KMS-11 (cell line): ENCODE results near the gene GDF11.

Experiments used
- H2AFZ ChIP-seq: fragments of 200-600 bp; sonication (generic); 2 replicates; pipeline ENCODE4 v1.6.1; 2016; ENCODE audit warnings: antibody characterized with exemption, mixed run types, low read depth
- H3K27ac ChIP-seq: fragments of 200-600 bp; sonication (generic); 2 replicates; pipeline ENCODE4 v1.6.1; 2016; ENCODE audit warnings: mild to moderate bottlenecking, mixed run types
- H3K27me3 ChIP-seq: fragments of 200-600 bp; sonication (generic); 2 replicates; pipeline ENCODE4 v1.6.1; 2017; ENCODE audit warnings: mild to moderate bottlenecking, low read depth, mixed run types, moderate library complexity; ENCODE audit not compliant: insufficient read depth
- H3K36me3 ChIP-seq: fragments of 200-600 bp; sonication (generic); 2 replicates; pipeline ENCODE4 v1.6.1; 2017; ENCODE audit warnings: mild to moderate bottlenecking, mixed run types; ENCODE audit not compliant: insufficient read depth
- H3K4me1 ChIP-seq: fragments of 200-600 bp; sonication (generic); 2 replicates; pipeline ENCODE4 v1.6.1; 2016; ENCODE audit warnings: mild to moderate bottlenecking, low read depth, mixed run types; ENCODE audit not compliant: poor library complexity, severe bottlenecking
- H3K4me2 ChIP-seq: fragments of 200-600 bp; sonication (generic); 2 replicates; pipeline ENCODE4 v1.7.0; 2016; ENCODE audit warnings: mild to moderate bottlenecking, mixed run types
- H3K4me3 ChIP-seq: fragments of 200-600 bp; sonication (generic); IDR thresholded peaks from 2 replicates; pipeline ENCODE4 v1.6.1; 2017; ENCODE audit warnings: low read depth, low read length, mixed read lengths; ENCODE audit not compliant: insufficient read depth
- H3K79me2 ChIP-seq: fragments of 200-600 bp; sonication (generic); 2 replicates; pipeline ENCODE4 v1.6.1; 2016; ENCODE audit warnings: low read depth, mixed run types; ENCODE audit not compliant: insufficient read depth
- H3K9ac ChIP-seq: fragments of 200-600 bp; sonication (generic); 2 replicates; pipeline ENCODE4 v1.6.1; 2016; ENCODE audit warnings: mild to moderate bottlenecking, mixed run types
- H4K20me1 ChIP-seq: fragments of 200-600 bp; sonication (generic); 2 replicates; pipeline ENCODE4 v1.6.1; 2016; ENCODE audit warnings: mild to moderate bottlenecking, mixed run types; ENCODE audit not compliant: insufficient read depth
- CTCF ChIP-seq: fragments of 200-600 bp; sonication (generic); conservative IDR thresholded peaks from 2 replicates; pipeline ENCODE4 v1.6.1; 2017; ENCODE audit warnings: low read depth, mild to moderate bottlenecking, antibody characterized with exemption, low read length, moderate library complexity, mixed read lengths

GDF11 gene

GRCh38 chr12:55698241-55698955 lies 44.5 kb upstream of the GDF11 start:
- Histone ChIP-seq H3K27ac (no peak overlapping the region), H2AFZ (no peak overlapping the region), H3K79me2 (no peaks in the 10 kb centered on the region), H3K4me2 (no peak overlapping the region), H3K4me1 (peaks cover 7% of the 10 kb centered on the region), H3K4me3 (no peak overlapping the region), H4K20me1 (no peaks in the 10 kb centered on the region), H3K27me3 (peaks cover 6% of the 10 kb centered on the region; the same call in 1 of the 2 replicates), H3K36me3 (no peaks in the 10 kb centered on the region), H3K9ac (no peak overlapping the region)
- TF ChIP-seq CTCF, result no peak

GRCh38 chr12:55698965-55699364 lies 44.0 kb upstream of the GDF11 start:
- Histone ChIP-seq H3K9ac (no peak overlapping the region), H3K36me3 (no peaks in the 10 kb centered on the region), H2AFZ (no peak overlapping the region), H3K4me1 (peaks cover 7% of the 10 kb centered on the region), H3K4me3 (no peak overlapping the region), H3K27me3 (peaks cover 6% of the 10 kb centered on the region; the same call in 1 of the 2 replicates), H3K79me2 (no peaks in the 10 kb centered on the region), H3K4me2 (no peak overlapping the region), H3K27ac (no peak overlapping the region), H4K20me1 (no peaks in the 10 kb centered on the region)
- TF ChIP-seq CTCF, result no peak

- H3K79me2 ChIP-seq, result no peaks in the 10 kb centered on the region
- no peak overlapping the region for H3K4me3 ChIP-seq
- H2AFZ ChIP-seq, result no peak overlapping the region
- H3K27me3 ChIP-seq, result peaks cover 6% of the 10 kb centered on the region; the same call in 1 of the 2 replicates
- H3K4me1 ChIP-seq, result peaks cover 7% of the 10 kb centered on the region
- H3K36me3 ChIP-seq, result no peaks in the 10 kb centered on the region
- no peak for TF ChIP-seq CTCF
- no peak overlapping the region for H3K4me2 ChIP-seq
- H3K27ac ChIP-seq, result no peak overlapping the region
- H3K9ac ChIP-seq, result no peak overlapping the region
- no peaks in the 10 kb centered on the region for H4K20me1 ChIP-seq
Measured at GRCh38 chr12:55699471-55700055, 43.4 kb upstream of the GDF11 start.

- H3K36me3 ChIP-seq, result no peaks in the 10 kb centered on the region
- H4K20me1 ChIP-seq, result no peaks in the 10 kb centered on the region
- TF ChIP-seq CTCF, result no peak
- no peak overlapping the region for H3K4me3 ChIP-seq
- no peak overlapping the region for H3K9ac ChIP-seq
- no peaks in the 10 kb centered on the region for H3K79me2 ChIP-seq
- no peak overlapping the region for H2AFZ ChIP-seq
- no peak overlapping the region for H3K4me2 ChIP-seq
- H3K4me1 ChIP-seq, result peaks cover 7% of the 10 kb centered on the region
- no peak overlapping the region for H3K27ac ChIP-seq
- peaks cover 6% of the 10 kb centered on the region; the same call in 1 of the 2 replicates for H3K27me3 ChIP-seq
Measured at GRCh38 chr12:55700255-55701018, 42.5 kb upstream of the GDF11 start.
